NCI-H1105 treated with DMSO at 0.1 percent for 48 hours (cell line): ENCODE results near the gene ARHGEF40.

Experiments used
- DNase-seq: peaks from one replicate; lab custom pipeline; 2025; lab: John Stamatoyannopoulos, UW

The ARHGEF40 gene

GRCh38 chr14:21070083-21070609 lies at the start of gene ARHGEF40:
Gene ARHGEF40, plus strand, starts transcription at chr14:21070304. Its CDS starts 93 bp downstream, at chr14:21070397.
- peak; percentile 46 for DNase-seq

GRCh38 chr14:21020977-21021545 lies 49.0 kb upstream of the ARHGEF40 start:
- DNase-seq, result no peak

GRCh38 chr14:21022686-21023085 lies 47.4 kb upstream of the ARHGEF40 start:
- DNase-seq, result no peak

- no peak for DNase-seq
These were observed 46.9 kb upstream of the ARHGEF40 start for GRCh38 chr14:21023174-21023573.

- no peak for DNase-seq
These were observed 46.1 kb upstream of the ARHGEF40 start for GRCh38 chr14:21023817-21024584.

- DNase-seq, result peak; percentile 69
These were observed 45.3 kb upstream of the ARHGEF40 start, which contains the start of gene NDRG2 for GRCh38 chr14:21024585-21025370. Gene NDRG2, minus strand, starts transcription at chr14:21025061. Its CDS starts 1,746 bp downstream, at chr14:21023315.

- DNase-seq, result no peak
These were observed 44.5 kb upstream of the ARHGEF40 start for GRCh38 chr14:21025371-21026273.

- DNase-seq, result no peak
These were observed 43.7 kb upstream of the ARHGEF40 start for GRCh38 chr14:21026274-21026987.

GRCh38 chr14:21026988-21027315 lies 43.2 kb upstream of the ARHGEF40 start:
- DNase-seq, result no peak

GRCh38 chr14:21029917-21030316 lies 40.2 kb upstream of the ARHGEF40 start, which contains the start of gene TPPP2:
Gene TPPP2, plus strand, starts transcription at chr14:21030217. Its CDS starts 365 bp downstream, at chr14:21030582.
- no peak for DNase-seq

- no peak for DNase-seq
These were observed 39.6 kb upstream of the ARHGEF40 start for GRCh38 chr14:21030531-21030930.

- no peak for DNase-seq
These were observed 37.6 kb upstream of the ARHGEF40 start for GRCh38 chr14:21032326-21033132.

GRCh38 chr14:21033133-21033698 lies 36.9 kb upstream of the ARHGEF40 start:
- no peak for DNase-seq

GRCh38 chr14:21034707-21035106 lies 35.4 kb upstream of the ARHGEF40 start, which contains the start of gene RNASE13:
Gene RNASE13, minus strand, starts transcription at chr14:21034807. Its CDS starts 519 bp downstream, at chr14:21034288.
- no peak for DNase-seq

GRCh38 chr14:21036751-21037150 lies 33.4 kb upstream of the ARHGEF40 start:
- DNase-seq, result no peak

- DNase-seq, result no peak
These were observed 32.9 kb upstream of the ARHGEF40 start for GRCh38 chr14:21037156-21037555.

GRCh38 chr14:21038441-21039422 lies 31.4 kb upstream of the ARHGEF40 start:
- no peak for DNase-seq
